HCT116 (cell line): ENCODE results near the gene MYRFL. TPM values are rescaled to one million over a fixed set of nuclear protein-coding genes. Genes with fewer than 3 reads are reported as not detected.

Experiments
- ATAC-seq: fragments of 200-7000 bp; cut with Tn5 transposase; 2 replicates; pipeline ENCODE4 v1.9.1; 2020; ENCODE audit warnings: mild to moderate bottlenecking, moderate library complexity
- BruUV-seq: library from RNA; stranded (reverse); fragments of 400-500 nt; replicated peaks from 2 replicates; lab custom pipeline; 2021; lab: Mats Ljungman, UMichigan
- CTCF ChIA-PET: fragments of 300-600 bp; sonication (Branson Sonifier 250); formaldehyde crosslinking; loops from one replicate; lab custom pipeline; 2021; ENCODE audit warnings: antibody characterized with exemption; lab: Charles Lee
- POLR2A ChIA-PET: fragments of 300-600, 350-600 bp; sonication (Branson Sonifier 250); formaldehyde crosslinking; loops from one replicate; lab custom pipeline; 2021; ENCODE audit warnings: antibody characterized with exemption; lab: Charles Lee
- RAD21 ChIA-PET, 2 experiments: fragments of 300-600 bp; sonication (Branson Sonifier 250); formaldehyde crosslinking; loops; one replicate each; lab custom pipeline; 2023; ENCODE audit warnings: low total read pairs in 2 of 2; ENCODE audit not compliant: uncharacterized antibody in 2 of 2, unreplicated experiment in 2 of 2, low non-redundant PET in 1 of 2; lab: Charles Lee
- DNase-seq: peaks from one replicate; pipeline ENCODE4 v3.0.0-alpha.2; 2010; ENCODE audit warnings: low read depth, low spot score
- H2AFZ ChIP-seq: fragments of 200-600 bp; shearing (Covaris generic), sonication (generic); 2 replicates; pipeline ENCODE4 v1.6.1; 2017; ENCODE audit warnings: low read depth, mixed run types, mixed read lengths, antibody characterized with exemption, low read length; ENCODE audit not compliant: poor library complexity, severe bottlenecking
- H3K27ac ChIP-seq: 2 replicates; pipeline ENCODE4 v1.5.1; 2012; ENCODE audit warnings: low read depth, low read length
- H3K27me3 ChIP-seq: fragments of 200-600 bp; sonication (generic); 2 replicates; pipeline ENCODE4 v1.6.1; 2016; ENCODE audit warnings: mixed run types, low read length, mixed read lengths; ENCODE audit not compliant: insufficient read depth
- H3K36me3 ChIP-seq, 2 experiments: fragments of 200-500 bp in 1 of 2; fragments of 200-600 bp in 1 of 2; sonication (Bioruptor generic) in 1 of 2; sonication (generic) in 1 of 2; 2 replicates each; pipeline versions ENCODE4 v1.5.1 to v1.6.1; 2014 to 2016; ENCODE audit warnings: low read length in 2 of 2, inconsistent platforms in 1 of 2, mixed read lengths in 1 of 2, mixed run types in 1 of 2; ENCODE audit not compliant: insufficient read depth in 2 of 2, control insufficient read depth in 1 of 2
- H3K4me1 ChIP-seq, 2 experiments: fragments of 200-600 bp in 1 of 2; sonication (generic) in 1 of 2; 2 replicates each; pipeline versions ENCODE4 v1.5.1 to v1.6.1; 2012 to 2017; ENCODE audit warnings: low read length in 2 of 2, inconsistent platforms in 1 of 2, mild to moderate bottlenecking in 1 of 2, mixed read lengths in 1 of 2, mixed run types in 1 of 2, moderate library complexity in 1 of 2; ENCODE audit not compliant: insufficient read depth in 2 of 2, control insufficient read depth in 1 of 2
- H3K4me2 ChIP-seq: fragments of 200-600 bp; sonication (generic); 2 replicates; pipeline ENCODE4 v1.6.1; 2017; ENCODE audit warnings: mixed run types, low read length, mixed read lengths
- H3K4me3 ChIP-seq, 2 experiments: fragments of 200-600 bp in 1 of 2; sonication (generic) in 1 of 2; replicated peaks in 1 of 2; 2 replicates each; pipeline ENCODE4 v1.5.1; 2011 to 2016; ENCODE audit warnings: low read length in 2 of 2, control low read depth in 1 of 2, low read depth in 1 of 2, mild to moderate bottlenecking in 1 of 2, mixed read lengths in 1 of 2, mixed run types in 1 of 2
- H3K79me2 ChIP-seq: fragments of 200-600 bp; sonication (generic); 2 replicates; pipeline ENCODE4 v1.6.1; 2017; ENCODE audit warnings: mild to moderate bottlenecking, mixed run types, low read length, moderate library complexity, mixed read lengths; ENCODE audit not compliant: insufficient read depth
- H3K9ac ChIP-seq: fragments of 200-600 bp; sonication (generic); 2 replicates; pipeline ENCODE4 v1.6.1; 2016; ENCODE audit warnings: low read length, mixed read lengths
- H3K9me2 ChIP-seq: fragments of 200-600 bp; sonication (generic), shearing (Covaris generic); 2 replicates; pipeline ENCODE4 v1.6.1; 2017; ENCODE audit warnings: mixed run types, mild to moderate bottlenecking, moderate library complexity; ENCODE audit not compliant: insufficient read depth
- H3K9me3 ChIP-seq, 2 experiments: fragments of 200-500 bp in 1 of 2; fragments of 200-600 bp in 1 of 2; sonication (Bioruptor generic) in 1 of 2; sonication (generic) in 1 of 2; 2 replicates each; pipeline ENCODE4 v1.6.1; 2014 to 2017; ENCODE audit warnings: low read length in 2 of 2, mixed read lengths in 2 of 2, inconsistent platforms in 1 of 2, low read depth in 1 of 2, mild to moderate bottlenecking in 1 of 2, mixed run types in 1 of 2, moderate library complexity in 1 of 2; ENCODE audit not compliant: control insufficient read depth in 1 of 2, insufficient read depth in 1 of 2
- H4K20me1 ChIP-seq: fragments of 200-600 bp; sonication (generic), shearing (Covaris generic); 2 replicates; pipeline ENCODE4 v1.6.1; 2017; ENCODE audit warnings: mixed run types, mild to moderate bottlenecking, moderate library complexity; ENCODE audit not compliant: insufficient read depth
- ATF3 ChIP-seq: IDR thresholded peaks from 2 replicates; pipeline ENCODE4 v1.6.1; 2012
- CBX3 ChIP-seq: IDR thresholded peaks from 2 replicates; pipeline ENCODE4 v1.6.1; 2012; ENCODE audit warnings: low read depth
- CEBPB ChIP-seq: IDR thresholded peaks from 2 replicates; pipeline ENCODE4 v1.6.1; 2012; ENCODE audit warnings: low read depth
- EGR1 ChIP-seq: IDR thresholded peaks from 2 replicates; pipeline ENCODE4 v1.6.1; 2012; ENCODE audit warnings: low read depth
- ELF1 ChIP-seq: IDR thresholded peaks from 2 replicates; pipeline ENCODE4 v1.6.1; 2012; ENCODE audit warnings: low read depth, borderline replicate concordance
- EZH2 ChIP-seq: fragments of 200-600 bp; sonication (generic); IDR thresholded peaks from 2 replicates; pipeline ENCODE4 v1.6.1; 2017; ENCODE audit warnings: antibody characterized with exemption, mixed run types
- FOSL1 ChIP-seq: IDR thresholded peaks from 2 replicates; pipeline ENCODE4 v1.6.1; 2012; ENCODE audit warnings: low read depth
- POLR2A ChIP-seq: IDR thresholded peaks from 2 replicates; pipeline ENCODE4 v1.7.0; 2011; ENCODE audit warnings: borderline replicate concordance; ENCODE audit not compliant: insufficient read depth, insufficient read length; ENCODE audit errors: extremely low read depth
- POLR2AphosphoS5 ChIP-seq: IDR thresholded peaks from 2 replicates; pipeline ENCODE4 v1.6.1; 2011; ENCODE audit warnings: mild to moderate bottlenecking, low read depth, low read length, moderate library complexity
- RAD21 ChIP-seq: IDR thresholded peaks from 2 replicates; pipeline ENCODE4 v1.6.1; 2012; ENCODE audit warnings: low read depth, mild to moderate bottlenecking
- REST ChIP-seq: IDR thresholded peaks from 2 replicates; pipeline ENCODE4 v1.6.1; 2012; ENCODE audit warnings: low read depth
- SIN3A ChIP-seq: IDR thresholded peaks from 2 replicates; pipeline ENCODE4 v1.6.1; 2012; ENCODE audit warnings: low read depth
- SP1 ChIP-seq: IDR thresholded peaks from 2 replicates; pipeline ENCODE4 v1.6.1; 2012; ENCODE audit warnings: low read depth
- YY1 ChIP-seq: IDR thresholded peaks from 2 replicates; pipeline ENCODE4 v1.6.1; 2011; ENCODE audit warnings: low read length, low read depth, moderate library complexity, mild to moderate bottlenecking; ENCODE audit not compliant: insufficient replicate concordance; ENCODE audit errors: extremely low read depth
- ZFX ChIP-seq: fragments of 450-650 bp; IDR thresholded peaks from 2 replicates; pipeline ENCODE4 v1.6.1; 2017
- ZNF274 ChIP-seq: fragments of 200-500 bp; sonication (Bioruptor generic); IDR thresholded peaks from 2 replicates; pipeline ENCODE4 v1.6.1; 2014; ENCODE audit warnings: mild to moderate bottlenecking, low read depth, low read length, inconsistent platforms
- intact Hi-C: fragments of 100-400 bp; cut with micrococcal nuclease; formaldehyde crosslinking; loops from 2 replicates; pipeline ENCODE4 v1.10.0; 2022
- total RNA-seq: library from RNA; stranded (reverse); gene quantifications from one replicate; pipeline ENCODE4 v1.2.1, GENCODE V29; 2021; ENCODE audit not compliant: unreplicated experiment
- TF ChIP-seq, protein P1 (sequence below), 3 experiments: fragments of 200-600 bp in 1 of 3; sonication (generic) in 1 of 3; IDR thresholded peaks in 2 of 3; conservative IDR thresholded peaks in 1 of 3; 2 replicates each; pipeline ENCODE4 v1.5.1; 2012 to 2017; ENCODE audit warnings: low read depth in 2 of 3, low read length in 2 of 3, antibody characterized with exemption in 1 of 3, borderline replicate concordance in 1 of 3, control low read depth in 1 of 3, mild to moderate bottlenecking in 1 of 3, mixed read lengths in 1 of 3, mixed run types in 1 of 3, moderate library complexity in 1 of 3; ENCODE audit not compliant: insufficient read depth in 1 of 3

Gene MYRFL
- total RNA-seq, 1 experiment from 2014 or later, result 0.30 TPM

GRCh38 chr12:69886715-69887114, 61.7 kb downstream of the MYRFL start:
- no peak for TF ChIP-seq ATF3
- TF ChIP-seq, protein P1, sequence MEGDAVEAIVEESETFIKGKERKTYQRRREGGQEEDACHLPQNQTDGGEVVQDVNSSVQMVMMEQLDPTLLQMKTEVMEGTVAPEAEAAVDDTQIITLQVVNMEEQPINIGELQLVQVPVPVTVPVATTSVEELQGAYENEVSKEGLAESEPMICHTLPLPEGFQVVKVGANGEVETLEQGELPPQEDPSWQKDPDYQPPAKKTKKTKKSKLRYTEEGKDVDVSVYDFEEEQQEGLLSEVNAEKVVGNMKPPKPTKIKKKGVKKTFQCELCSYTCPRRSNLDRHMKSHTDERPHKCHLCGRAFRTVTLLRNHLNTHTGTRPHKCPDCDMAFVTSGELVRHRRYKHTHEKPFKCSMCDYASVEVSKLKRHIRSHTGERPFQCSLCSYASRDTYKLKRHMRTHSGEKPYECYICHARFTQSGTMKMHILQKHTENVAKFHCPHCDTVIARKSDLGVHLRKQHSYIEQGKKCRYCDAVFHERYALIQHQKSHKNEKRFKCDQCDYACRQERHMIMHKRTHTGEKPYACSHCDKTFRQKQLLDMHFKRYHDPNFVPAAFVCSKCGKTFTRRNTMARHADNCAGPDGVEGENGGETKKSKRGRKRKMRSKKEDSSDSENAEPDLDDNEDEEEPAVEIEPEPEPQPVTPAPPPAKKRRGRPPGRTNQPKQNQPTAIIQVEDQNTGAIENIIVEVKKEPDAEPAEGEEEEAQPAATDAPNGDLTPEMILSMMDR (IDR thresholded peaks at IDR 0.05 in 2 of 3, conservative IDR thresholded peaks at IDR 0.05 in 1 of 3; ENCODE audit: borderline replicate concordance in 1 of 3, insufficient read depth in 1 of 3, low read depth in 2 of 3, low read length in 2 of 3), result no peak
- no peak for TF ChIP-seq EGR1
- TF ChIP-seq ZNF274, result no peak
- TF ChIP-seq RAD21, result no peak
- TF ChIP-seq ELF1, result no peak
- TF ChIP-seq ZFX, result no peak
- no peak for TF ChIP-seq POLR2AphosphoS5
- TF ChIP-seq CEBPB, result no peak
- no peak for TF ChIP-seq POLR2A
- no peak for TF ChIP-seq YY1
- no peak for TF ChIP-seq SIN3A
- no peak for TF ChIP-seq EZH2
- TF ChIP-seq FOSL1, result no peak
- no peak for TF ChIP-seq REST
- no peak for TF ChIP-seq CBX3
- no peak for TF ChIP-seq SP1
- DNase-seq, result no peak
- no peaks in the 10 kb centered on the region for H4K20me1 ChIP-seq
- H3K36me3 ChIP-seq, result no peaks in the 10 kb centered on the region
- no peaks in the 10 kb centered on the region for H3K9me3 ChIP-seq
- H3K79me2 ChIP-seq, result no peaks in the 10 kb centered on the region
- H3K4me1 ChIP-seq, result no peaks in the 10 kb centered on the region
- H3K27me3 ChIP-seq, result no peaks in the 10 kb centered on the region
- POLR2A ChIA-PET, result no interaction called here
- no TSS peak for BruUV-seq
- no peak for ATAC-seq
- no peak overlapping the region for H3K4me3 ChIP-seq
- H3K4me2 ChIP-seq, result no peak overlapping the region
- no peak overlapping the region for H3K9ac ChIP-seq
- no peak overlapping the region for H3K27ac ChIP-seq
- intact Hi-C loops, result no loop called here
- CTCF ChIA-PET, result no interaction called here
- RAD21 ChIA-PET, result no interaction called here
- no peaks in the 10 kb centered on the region for H3K9me2 ChIP-seq
- no peak overlapping the region for H2AFZ ChIP-seq
